Measurements from ENCODE around the gene SLC45A3.

DNA sequence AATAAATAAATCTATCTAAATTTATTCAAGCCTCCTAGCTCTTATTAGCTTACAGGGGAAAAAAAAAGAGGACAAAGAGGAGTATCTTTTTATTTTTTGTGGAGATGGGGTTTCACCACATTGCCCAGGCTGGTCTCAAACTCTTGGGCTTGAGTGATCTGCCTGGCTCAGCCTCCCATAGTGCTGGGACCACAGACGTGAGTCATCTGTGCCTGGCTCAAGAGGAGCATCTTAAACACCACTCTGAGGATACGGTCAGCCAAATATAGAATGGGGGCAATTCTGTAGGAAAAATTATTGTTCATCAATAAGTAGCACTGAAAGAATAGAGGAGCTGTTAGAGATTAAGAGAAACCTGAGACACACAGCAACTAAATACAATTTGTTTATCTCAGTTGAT, 24.1 kb downstream of the SLC45A3 start:
- TF ChIP-seq, protein P1, sequence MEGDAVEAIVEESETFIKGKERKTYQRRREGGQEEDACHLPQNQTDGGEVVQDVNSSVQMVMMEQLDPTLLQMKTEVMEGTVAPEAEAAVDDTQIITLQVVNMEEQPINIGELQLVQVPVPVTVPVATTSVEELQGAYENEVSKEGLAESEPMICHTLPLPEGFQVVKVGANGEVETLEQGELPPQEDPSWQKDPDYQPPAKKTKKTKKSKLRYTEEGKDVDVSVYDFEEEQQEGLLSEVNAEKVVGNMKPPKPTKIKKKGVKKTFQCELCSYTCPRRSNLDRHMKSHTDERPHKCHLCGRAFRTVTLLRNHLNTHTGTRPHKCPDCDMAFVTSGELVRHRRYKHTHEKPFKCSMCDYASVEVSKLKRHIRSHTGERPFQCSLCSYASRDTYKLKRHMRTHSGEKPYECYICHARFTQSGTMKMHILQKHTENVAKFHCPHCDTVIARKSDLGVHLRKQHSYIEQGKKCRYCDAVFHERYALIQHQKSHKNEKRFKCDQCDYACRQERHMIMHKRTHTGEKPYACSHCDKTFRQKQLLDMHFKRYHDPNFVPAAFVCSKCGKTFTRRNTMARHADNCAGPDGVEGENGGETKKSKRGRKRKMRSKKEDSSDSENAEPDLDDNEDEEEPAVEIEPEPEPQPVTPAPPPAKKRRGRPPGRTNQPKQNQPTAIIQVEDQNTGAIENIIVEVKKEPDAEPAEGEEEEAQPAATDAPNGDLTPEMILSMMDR (conservative IDR thresholded peaks at IDR 0.05 in 1 of 2, IDR thresholded peaks at IDR 0.05 in 1 of 2; ENCODE audit: low read depth in 1 of 2, low read length in 2 of 2) = no peak
- TF ChIP-seq EZH2 (IDR thresholded peaks at IDR 0.05; ENCODE audit: low read length, missing control alignments) = no peak

All from fibroblast of lung (primary cell).